ENCODE measurements around the gene GRIK4.

The GRIK4 gene

GRCh38 chr11:120511116-120511819 is at the start of gene GRIK4:
TSS of gene GRIK4 (plus strand) at chr11:120511748. CDS start at chr11:120660319, 148,571 bp downstream.
- Histone ChIP-seq H4K20me1 (ENCODE audit: insufficient read depth) (no peaks in the 10 kb centered on the region), H3K79me2 (ENCODE audit: insufficient read depth, low read depth) (no peaks in the 10 kb centered on the region), H3K27me3 (ENCODE audit: insufficient read depth, low read depth) (no peaks in the 10 kb centered on the region), H3K27ac (no peak within 1 kb of the TSS), H3K4me3 (IDR thresholded peaks at IDR 0.05; ENCODE audit: insufficient read depth, low read depth, low read length) (no peak within 1 kb of the TSS), H3K36me3 (ENCODE audit: insufficient read depth) (no peaks in the 10 kb centered on the region), H3K4me2 (no peak within 1 kb of the TSS), H3K9ac (no peak within 1 kb of the TSS), H3K4me1 (ENCODE audit: low read depth, poor library complexity, severe bottlenecking) (no peaks in the 10 kb centered on the region), H2AFZ (ENCODE audit: low read depth) (no peak within 1 kb of the TSS; the same call in 1 of the 2 replicates)
- peak; percentile 73 for TF ChIP-seq CTCF (conservative IDR thresholded peaks at IDR 0.05; ENCODE audit: low read depth, low read length)

DNA sequence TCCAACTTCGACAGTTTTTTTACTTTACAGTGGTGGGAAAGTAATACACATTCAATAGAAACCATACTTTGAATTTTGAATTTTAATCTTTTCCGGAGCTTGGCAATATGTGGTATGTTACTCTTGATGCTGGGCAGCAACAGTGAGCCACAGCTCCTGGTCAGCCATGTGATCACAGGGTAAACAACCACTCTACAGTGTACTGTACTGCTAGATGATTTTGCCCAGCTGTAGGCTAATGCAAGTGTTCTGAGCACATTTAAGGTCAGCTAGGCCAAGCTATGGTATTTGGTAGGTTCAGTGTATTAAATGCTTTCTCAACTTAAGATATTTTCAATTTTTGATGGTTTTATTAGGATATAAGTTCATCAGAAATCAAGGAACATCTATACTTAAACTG is 48.7 kb upstream of the GRIK4 start:
- TF ChIP-seq CTCF (conservative IDR thresholded peaks at IDR 0.05; ENCODE audit: low read depth, low read length) = no peak
- Histone ChIP-seq H3K79me2 (ENCODE audit: insufficient read depth, low read depth) (no peaks in the 10 kb centered on the region), H3K27me3 (ENCODE audit: insufficient read depth, low read depth) (no peaks in the 10 kb centered on the region), H2AFZ (ENCODE audit: low read depth) (no peak overlapping the region), H3K9ac (no peak overlapping the region), H3K4me3 (IDR thresholded peaks at IDR 0.05; ENCODE audit: insufficient read depth, low read depth, low read length) (no peak overlapping the region), H3K27ac (no peak overlapping the region), H3K4me1 (ENCODE audit: low read depth, poor library complexity, severe bottlenecking) (no peaks in the 10 kb centered on the region), H4K20me1 (ENCODE audit: insufficient read depth) (no peaks in the 10 kb centered on the region), H3K4me2 (no peak overlapping the region), H3K36me3 (ENCODE audit: insufficient read depth) (no peaks in the 10 kb centered on the region)

DNA sequence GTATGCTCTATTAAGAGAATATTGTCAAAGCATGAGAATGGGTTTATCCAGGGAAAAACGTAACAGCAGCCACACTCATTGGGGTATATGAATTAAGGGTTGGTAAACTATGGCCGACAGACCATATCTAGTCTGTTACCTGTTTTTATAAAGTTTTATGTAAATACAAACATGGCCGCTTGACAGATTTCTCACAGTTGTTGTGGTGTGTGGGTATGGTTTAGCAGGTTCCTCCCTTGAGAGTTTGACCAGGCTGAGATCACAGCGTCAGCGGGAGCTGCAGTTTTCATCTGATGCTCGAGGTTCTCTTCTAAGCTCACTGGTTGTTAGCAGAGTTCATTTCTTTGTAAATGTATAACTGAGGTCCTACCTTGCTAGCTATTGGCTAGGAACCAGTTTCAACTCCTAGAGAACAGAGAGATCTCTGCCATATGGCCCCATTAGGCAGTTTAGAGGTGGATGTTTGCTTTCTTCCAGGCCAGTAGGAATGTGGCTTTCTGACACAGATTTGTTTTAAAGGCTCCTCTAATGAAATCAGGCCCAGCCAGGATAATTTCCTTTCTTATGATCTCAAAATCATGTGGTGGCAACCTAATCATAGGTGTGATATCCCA is 45.5 kb upstream of the GRIK4 start:
- Histone ChIP-seq H3K27me3 (ENCODE audit: insufficient read depth, low read depth) (no peaks in the 10 kb centered on the region), H2AFZ (ENCODE audit: low read depth) (no peak overlapping the region), H3K4me1 (ENCODE audit: low read depth, poor library complexity, severe bottlenecking) (no peaks in the 10 kb centered on the region), H3K36me3 (ENCODE audit: insufficient read depth) (no peaks in the 10 kb centered on the region), H3K9ac (no peak overlapping the region), H4K20me1 (ENCODE audit: insufficient read depth) (no peaks in the 10 kb centered on the region), H3K4me2 (no peak overlapping the region), H3K79me2 (ENCODE audit: insufficient read depth, low read depth) (no peaks in the 10 kb centered on the region), H3K27ac (no peak overlapping the region), H3K4me3 (IDR thresholded peaks at IDR 0.05; ENCODE audit: insufficient read depth, low read depth, low read length) (no peak overlapping the region)
- no peak for TF ChIP-seq CTCF (conservative IDR thresholded peaks at IDR 0.05; ENCODE audit: low read depth, low read length)

DNA sequence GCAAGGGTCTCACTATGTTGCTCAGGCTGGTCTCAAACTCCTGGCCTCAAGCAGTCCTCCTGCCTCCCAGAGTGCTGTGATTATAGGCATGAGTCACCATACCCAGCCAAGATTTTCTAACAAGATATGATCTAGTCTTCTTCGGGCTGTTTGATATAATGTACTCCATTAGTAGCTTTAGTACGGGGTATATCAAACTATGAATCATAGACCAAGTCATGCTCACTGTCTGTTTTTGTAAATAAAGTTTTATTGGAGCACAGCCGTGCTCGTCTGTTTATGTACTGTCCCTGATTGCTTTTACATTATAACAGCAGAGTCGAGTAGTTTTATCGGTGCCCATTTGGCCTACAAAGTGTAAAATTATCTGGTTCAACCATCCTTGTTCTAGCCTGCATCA is 43.9 kb upstream of the GRIK4 start:
- Histone ChIP-seq H3K79me2 (ENCODE audit: insufficient read depth, low read depth) (no peaks in the 10 kb centered on the region), H3K27ac (no peak overlapping the region), H3K4me2 (no peak overlapping the region), H3K4me3 (IDR thresholded peaks at IDR 0.05; ENCODE audit: insufficient read depth, low read depth, low read length) (no peak overlapping the region), H2AFZ (ENCODE audit: low read depth) (no peak overlapping the region), H3K36me3 (ENCODE audit: insufficient read depth) (no peaks in the 10 kb centered on the region), H3K9ac (no peak overlapping the region), H3K4me1 (ENCODE audit: low read depth, poor library complexity, severe bottlenecking) (no peaks in the 10 kb centered on the region), H3K27me3 (ENCODE audit: insufficient read depth, low read depth) (no peaks in the 10 kb centered on the region), H4K20me1 (ENCODE audit: insufficient read depth) (no peaks in the 10 kb centered on the region)
- TF ChIP-seq CTCF (conservative IDR thresholded peaks at IDR 0.05; ENCODE audit: low read depth, low read length) = no peak
